Measurements from ENCODE around the gene ARSI. TPM values are rescaled to one million over a fixed set of nuclear protein-coding genes. Genes with fewer than 3 reads are reported as not detected.

ARSI gene
- total RNA-seq, 1 donor from 2014 or later: 4.6 TPM

DNA sequence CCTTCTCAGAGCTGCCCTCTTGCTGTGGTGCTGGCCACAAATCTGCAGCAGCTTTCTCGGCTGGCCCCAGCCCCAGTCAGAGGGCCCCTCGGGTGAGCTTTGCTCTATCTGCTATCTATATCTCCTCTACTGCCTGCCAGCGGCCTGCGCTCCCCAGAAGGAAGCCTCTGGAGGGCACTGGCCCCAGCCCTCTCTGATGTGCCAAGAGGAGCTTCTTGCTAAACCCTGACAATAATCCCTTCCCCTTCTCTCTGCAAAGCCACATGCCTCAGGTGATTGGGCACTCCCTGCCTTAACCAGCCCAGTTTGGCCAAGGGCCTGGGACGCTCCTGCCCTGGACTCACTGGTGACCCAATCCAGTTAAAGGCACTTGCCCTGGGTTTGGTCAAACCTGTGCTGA is 55.9 kb downstream of the ARSI start:
- TF ChIP-seq, protein P1, sequence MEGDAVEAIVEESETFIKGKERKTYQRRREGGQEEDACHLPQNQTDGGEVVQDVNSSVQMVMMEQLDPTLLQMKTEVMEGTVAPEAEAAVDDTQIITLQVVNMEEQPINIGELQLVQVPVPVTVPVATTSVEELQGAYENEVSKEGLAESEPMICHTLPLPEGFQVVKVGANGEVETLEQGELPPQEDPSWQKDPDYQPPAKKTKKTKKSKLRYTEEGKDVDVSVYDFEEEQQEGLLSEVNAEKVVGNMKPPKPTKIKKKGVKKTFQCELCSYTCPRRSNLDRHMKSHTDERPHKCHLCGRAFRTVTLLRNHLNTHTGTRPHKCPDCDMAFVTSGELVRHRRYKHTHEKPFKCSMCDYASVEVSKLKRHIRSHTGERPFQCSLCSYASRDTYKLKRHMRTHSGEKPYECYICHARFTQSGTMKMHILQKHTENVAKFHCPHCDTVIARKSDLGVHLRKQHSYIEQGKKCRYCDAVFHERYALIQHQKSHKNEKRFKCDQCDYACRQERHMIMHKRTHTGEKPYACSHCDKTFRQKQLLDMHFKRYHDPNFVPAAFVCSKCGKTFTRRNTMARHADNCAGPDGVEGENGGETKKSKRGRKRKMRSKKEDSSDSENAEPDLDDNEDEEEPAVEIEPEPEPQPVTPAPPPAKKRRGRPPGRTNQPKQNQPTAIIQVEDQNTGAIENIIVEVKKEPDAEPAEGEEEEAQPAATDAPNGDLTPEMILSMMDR (conservative IDR thresholded peaks at IDR 0.05): no peak
- H3K36me3 Mint-ChIP-seq: no peaks in the 10 kb centered on the region
- peaks cover 17% of the 10 kb centered on the region for H3K4me1 Mint-ChIP-seq (ENCODE audit: unreplicated experiment)

GRCh38 chr5:150246429-150246828 is 56.3 kb downstream of the ARSI start:
- Mint-ChIP-seq H3K36me3 (no peaks in the 10 kb centered on the region), H3K27ac (no peak overlapping the region), H3K4me1 (ENCODE audit: unreplicated experiment) (peaks cover 19% of the 10 kb centered on the region), H3K9me3 (no peaks in the 10 kb centered on the region), H3K27me3 (peaks cover 5% of the 10 kb centered on the region), H3K4me3 (no peak overlapping the region)
- TF ChIP-seq, protein P1 (conservative IDR thresholded peaks at IDR 0.05): no peak
- DNase-seq (ENCODE audit: extremely low spot score, unreplicated experiment): no peak

More for the DNA sequence above, 55.9 kb downstream of the ARSI start:
- H3K27ac Mint-ChIP-seq: no peak overlapping the region
- H3K4me3 Mint-ChIP-seq: no peak overlapping the region
- peaks cover 5% of the 10 kb centered on the region for H3K27me3 Mint-ChIP-seq
- H3K9me3 Mint-ChIP-seq: no peaks in the 10 kb centered on the region
- no peak for DNase-seq (ENCODE audit: extremely low spot score, unreplicated experiment)

Other genes with a start within 250 kb of the ARSI start
- 1.6 and 4.0 TPM in 2 replicates for gene CSF1R, start 216.4 kb downstream of the ARSI start, total RNA-seq (ENCODE audit: low replicate concordance)
- 3.3 and 74.8 TPM in 2 replicates for gene PDGFRB, start 147.1 kb downstream of the ARSI start, total RNA-seq (ENCODE audit: low replicate concordance)
- 5.0 and 13.4 TPM in 2 replicates for gene CDX1, start 136.1 kb downstream of the ARSI start, total RNA-seq (ENCODE audit: low replicate concordance)
- gene SLC6A7, start 112.8 kb downstream of the ARSI start, total RNA-seq (ENCODE audit: low replicate concordance): 0.10 and 0.38 TPM in 2 replicates
- gene CAMK2A, start 13.1 kb downstream of the ARSI start, total RNA-seq (ENCODE audit: low replicate concordance): 0.26 and 3.7 TPM in 2 replicates
- 42.6 and 65.3 TPM in 2 replicates for gene TCOF1, start 54.8 kb upstream of the ARSI start, total RNA-seq (ENCODE audit: low replicate concordance)
- gene CD74, start 110.0 kb upstream of the ARSI start, total RNA-seq (ENCODE audit: low replicate concordance): 24.9 and 37.2 TPM in 2 replicates
- gene RPS14, start 146.8 kb upstream of the ARSI start, total RNA-seq (ENCODE audit: low replicate concordance): 2,469 and 2,543 TPM in 2 replicates
- gene NDST1, start 205.2 kb upstream of the ARSI start, total RNA-seq (ENCODE audit: low replicate concordance): 96.5 and 101 TPM in 2 replicates